ENCODE measurements around the gene MYO1G. TPM values are rescaled to one million over a fixed set of nuclear protein-coding genes. Genes with fewer than 3 reads are reported as not detected.
"Not testable (repeated sequence)": the region's sequence is repeated elsewhere in the genome, so short reads cannot be mapped to it uniquely, and the experiment has no call there.

MYO1G gene
- total and polyA plus RNA-seq, 8 donors: 0.28 to 3.1 (median 1.1) TPM

DNA sequence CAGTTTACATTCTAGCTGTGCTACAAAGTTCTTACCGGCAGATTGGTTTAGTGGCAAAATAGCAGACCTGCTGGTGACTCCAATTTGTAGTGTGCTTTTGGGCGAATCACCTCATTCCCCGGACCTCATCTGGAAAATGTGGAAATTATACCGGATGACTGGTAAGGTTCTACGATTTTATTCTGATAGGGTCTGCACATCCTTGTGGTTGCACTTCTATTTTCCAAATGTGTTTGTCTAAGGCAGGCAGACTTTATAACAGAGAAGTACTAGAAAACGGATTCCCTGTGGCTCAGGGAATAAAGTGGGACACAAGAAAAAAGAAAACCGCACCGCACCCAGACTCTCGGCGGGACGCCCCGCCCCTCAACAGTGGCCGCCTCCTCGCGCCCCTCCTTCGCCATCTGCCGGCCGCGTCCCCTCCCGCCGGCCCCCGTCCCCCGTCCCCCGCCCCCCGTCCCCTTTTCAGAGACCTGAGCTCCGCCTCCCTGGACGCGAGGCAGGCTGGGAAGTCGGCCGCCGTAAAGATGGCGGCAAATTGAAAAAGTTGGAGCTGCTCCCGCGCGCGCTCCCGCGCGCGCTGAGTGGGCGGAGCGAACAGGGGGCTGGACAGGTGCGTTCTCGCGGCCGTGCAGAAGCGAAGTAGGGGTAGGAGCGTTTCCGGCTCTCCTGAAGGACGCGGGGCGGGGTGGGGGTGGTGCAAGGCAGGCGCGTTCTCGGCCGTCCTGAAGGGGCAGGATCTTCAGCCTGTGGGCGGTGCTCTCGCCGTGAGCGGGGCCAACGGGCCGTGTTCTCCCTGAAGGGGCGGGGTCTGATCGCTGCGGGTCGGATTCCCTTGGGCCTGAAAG lies 20.7 kb upstream of the MYO1G start:
- peak; percentile 93 to 97 (median 93) for ATAC-seq
- TF ChIP-seq CTCF (IDR thresholded peaks at IDR 0.05): no peak
- WGBS, 2 donors: 1% methylated on average over 32 to 66 of the region's 66 CpGs
- Histone ChIP-seq H3K27me3 (no peaks in the 10 kb centered on the region), H3K27ac (peak overlapping the region; percentile 57 to 80 (median 66)), H3K4me1 (peaks cover 7 to 10% (median 8%) of the 10 kb centered on the region in 3 donors), H3K9me3 (no peaks in the 10 kb centered on the region), H3K4me3 (peak overlapping the region in 3 of 4 donors; percentile 30 to 77 (median 59)), H3K36me3 (no peaks in the 10 kb centered on the region)
- no peak for FAIRE-seq
- peak; percentile 98 to 100 (median 100) for DNase-seq
- intact Hi-C loops (cut with DNase I): no loop called here

DNA sequence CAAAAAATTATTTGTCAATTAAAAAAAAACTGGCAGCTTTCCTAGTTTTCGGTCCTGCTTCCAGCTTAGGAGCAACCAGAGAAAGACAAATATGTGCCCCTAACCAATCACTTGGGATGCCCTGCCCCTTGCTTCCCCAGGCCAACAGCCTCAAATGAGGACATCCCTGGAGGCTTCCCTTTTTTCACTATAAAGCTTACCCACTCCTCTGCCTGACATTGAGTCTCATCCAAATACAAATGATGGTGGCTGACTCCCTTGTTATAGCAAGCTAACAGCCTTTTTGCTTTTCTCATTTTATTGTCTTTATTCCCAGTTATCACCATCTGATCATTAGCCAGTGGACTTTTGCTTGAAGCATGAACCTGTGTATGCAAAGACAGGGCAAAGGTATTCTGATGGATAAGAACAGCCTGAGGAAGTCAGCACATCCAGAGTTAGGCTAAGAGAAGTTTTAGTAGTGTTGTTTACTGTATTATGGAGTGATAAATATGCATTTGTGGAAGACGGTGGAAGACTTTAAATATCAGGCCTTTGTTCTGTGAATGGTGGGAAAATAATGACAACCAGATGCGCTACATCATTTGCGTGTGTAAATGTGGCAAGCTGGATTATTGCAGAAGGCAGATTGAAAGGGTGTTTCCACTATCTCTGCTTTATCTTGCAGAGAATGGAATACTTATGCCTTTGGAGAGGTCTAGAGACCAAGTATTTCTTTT lies 19.5 kb upstream of the MYO1G start:
- FAIRE-seq (no peak), DNase-seq (no peak), ATAC-seq (no peak)
- H3K4me1 ChIP-seq: peaks cover 7 to 10% (median 8%) of the 10 kb centered on the region in 3 donors
- intact Hi-C loops (cut with DNase I): no loop called here
- no peak for TF ChIP-seq CTCF (IDR thresholded peaks at IDR 0.05)
- H3K27me3 ChIP-seq: no peaks in the 10 kb centered on the region
- no peak overlapping the region for H3K4me3 ChIP-seq
- H3K36me3 ChIP-seq: no peaks in the 10 kb centered on the region
- WGBS, 2 donors: 88 to 89% methylated on average over 4 of the region's 4 CpGs
- H3K9me3 ChIP-seq: no peaks in the 10 kb centered on the region
- H3K27ac ChIP-seq: no peak overlapping the region

DNA sequence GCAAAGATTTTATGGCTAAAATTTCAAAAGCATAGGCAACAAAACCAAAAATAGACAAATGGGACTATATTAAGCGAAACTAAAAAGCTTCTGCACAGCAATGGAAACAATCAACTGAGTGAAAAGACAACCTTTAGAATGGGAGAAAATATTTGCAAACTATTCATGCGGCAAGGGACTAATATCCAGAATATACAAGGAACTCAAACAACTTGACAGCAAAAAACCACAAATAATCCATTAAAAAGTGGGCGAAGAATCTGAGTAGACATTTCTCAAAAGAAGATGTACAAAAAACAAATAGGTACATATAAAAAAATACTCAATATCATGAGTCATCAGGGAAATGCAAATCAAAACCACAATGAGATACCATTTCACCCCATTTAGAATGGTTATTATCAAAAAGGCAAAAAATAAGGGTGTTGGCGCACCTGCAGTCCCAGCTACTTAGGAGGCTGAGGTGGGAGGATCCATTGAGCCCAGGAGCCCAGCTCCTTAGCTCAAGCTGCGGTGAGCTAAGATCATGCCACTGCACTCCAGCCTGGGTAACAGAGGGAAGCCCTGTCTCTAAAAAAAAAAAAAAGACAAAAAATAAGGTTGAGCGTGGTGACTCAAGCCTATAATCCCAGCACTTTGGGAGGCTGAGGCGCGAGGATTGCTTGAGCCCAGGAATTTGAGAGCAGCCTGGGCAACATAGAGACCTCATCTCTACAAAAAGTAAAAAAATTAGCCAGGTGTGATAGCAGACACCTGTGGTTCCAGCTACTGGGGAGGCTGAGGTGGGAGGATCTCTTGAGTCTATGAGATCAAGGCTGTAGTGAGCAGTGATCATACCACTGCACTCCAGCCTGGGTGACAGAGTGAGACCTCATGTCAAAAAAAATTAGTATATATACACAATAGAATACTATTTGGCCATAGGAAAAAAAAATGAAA lies 17.0 kb upstream of the MYO1G start:
- Histone ChIP-seq H3K4me1 (peaks cover 0 to 3% (median under 1%) of the 10 kb centered on the region in 3 donors), H3K27ac (no peak overlapping the region), H3K4me3 (no peak overlapping the region), H3K27me3 (no peaks in the 10 kb centered on the region), H3K36me3 (no peaks in the 10 kb centered on the region), H3K9me3 (no peaks in the 10 kb centered on the region)
- FAIRE-seq (no peak), ATAC-seq (no peak), DNase-seq (no peak)
- WGBS, 2 donors: 93% methylated on average over 8 of the region's 8 CpGs
- TF ChIP-seq CTCF (IDR thresholded peaks at IDR 0.05): no peak
- intact Hi-C loops (cut with DNase I): no loop called here

- DNase-seq (no peak), ATAC-seq (no peak), FAIRE-seq (no peak)
- H3K27ac ChIP-seq: no peak overlapping the region
- no peak for TF ChIP-seq CTCF (IDR thresholded peaks at IDR 0.05)
- H3K4me3 ChIP-seq: no peak overlapping the region
- peaks cover 5 to 8% (median 7%) of the 10 kb centered on the region in 3 donors for H3K4me1 ChIP-seq
- no peaks in the 10 kb centered on the region for H3K36me3 ChIP-seq
- intact Hi-C loops (cut with DNase I): no loop called here
- no peaks in the 10 kb centered on the region for H3K27me3 ChIP-seq
- 81 to 86% methylated on average over 5 of the region's 5 CpGs for WGBS, 2 donors
- H3K9me3 ChIP-seq: no peaks in the 10 kb centered on the region
Measured at GRCh38 chr7:44994877-44995554, 16.2 kb upstream of the MYO1G start.

DNA sequence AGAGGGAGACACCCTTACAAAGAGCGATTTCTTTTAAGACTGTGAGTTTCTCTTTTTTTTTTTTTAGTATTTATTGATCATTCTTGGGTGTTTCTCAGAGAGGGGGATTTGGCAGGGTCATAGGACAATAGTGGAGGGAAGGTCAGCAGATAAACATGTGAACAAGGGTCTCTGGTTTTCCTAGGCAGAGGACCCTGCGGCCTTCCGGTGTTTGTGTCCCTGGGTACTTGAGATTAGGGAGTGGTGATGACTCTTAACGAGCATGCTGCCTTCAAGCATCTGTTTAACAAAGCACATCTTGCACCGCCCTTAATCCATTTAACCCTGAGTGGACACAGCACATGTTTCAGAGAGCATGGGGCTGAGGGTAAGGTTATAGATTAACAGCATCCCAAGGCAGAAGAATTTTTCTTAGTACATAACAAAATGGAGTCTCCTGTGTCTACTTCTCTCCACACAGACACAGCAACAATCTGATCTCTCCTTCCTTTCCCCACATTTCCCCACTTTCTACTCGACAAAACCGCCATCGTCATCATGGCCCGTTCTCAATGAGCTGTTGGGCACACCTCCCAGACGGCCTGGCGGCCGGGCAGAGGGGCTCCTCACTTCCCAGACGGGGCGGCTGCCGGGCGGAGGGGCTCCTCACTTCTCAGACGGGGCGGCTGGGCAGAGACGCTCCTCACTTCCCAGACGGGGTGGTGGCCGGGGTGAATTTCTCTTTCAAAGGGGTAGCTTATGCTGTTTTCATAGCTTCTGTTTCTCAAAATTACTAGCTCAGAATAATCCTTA lies 13.4 kb upstream of the MYO1G start:
- ATAC-seq; H3K27me3 ChIP-seq; H3K27ac ChIP-seq; H3K9me3 ChIP-seq; DNase-seq; FAIRE-seq; H3K4me3 ChIP-seq; H3K4me1 ChIP-seq; intact Hi-C loops (cut with DNase I); H3K36me3 ChIP-seq: not testable (repeated sequence)
- WGBS, 2 donors: 89 to 95% methylated on average over 16 to 21 of the region's 21 CpGs

Measured in pancreas (tissue), 10 donors.